AG09319 (cell line): ENCODE measurements around the gene ANKRD40.

Experiments
- DNase-seq: peaks from one replicate; pipeline ENCODE4 v3.0.0-alpha.2; 2010; ENCODE audit warnings: low read depth; ENCODE audit errors: extremely low read depth
- CTCF ChIP-seq: IDR thresholded peaks from 2 replicates; pipeline ENCODE4 v1.5.1; 2011; ENCODE audit warnings: low read depth, mild to moderate bottlenecking, inconsistent platforms, low read length, moderate library complexity

ANKRD40 gene

DNA sequence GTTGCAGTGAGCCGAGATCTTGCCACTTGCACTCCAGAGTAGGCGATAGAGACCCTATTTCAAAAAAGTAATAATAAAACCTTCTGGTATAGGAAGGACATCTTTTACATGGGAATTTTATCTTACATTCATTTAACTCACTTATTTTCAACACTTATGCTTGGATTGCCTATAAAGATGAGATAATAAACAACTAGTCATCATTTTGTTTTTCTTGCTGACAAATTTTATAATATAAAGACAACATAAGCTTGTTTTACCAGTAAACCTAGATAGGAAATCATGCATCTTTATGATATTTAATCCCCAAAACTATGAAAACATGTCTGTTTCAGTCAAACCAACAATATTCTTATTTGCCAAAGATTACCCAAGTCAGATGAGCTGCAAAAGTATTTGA lies 56.1 kb downstream of the ANKRD40 start:
- DNase-seq, result no peak
- no peak for TF ChIP-seq CTCF

DNA sequence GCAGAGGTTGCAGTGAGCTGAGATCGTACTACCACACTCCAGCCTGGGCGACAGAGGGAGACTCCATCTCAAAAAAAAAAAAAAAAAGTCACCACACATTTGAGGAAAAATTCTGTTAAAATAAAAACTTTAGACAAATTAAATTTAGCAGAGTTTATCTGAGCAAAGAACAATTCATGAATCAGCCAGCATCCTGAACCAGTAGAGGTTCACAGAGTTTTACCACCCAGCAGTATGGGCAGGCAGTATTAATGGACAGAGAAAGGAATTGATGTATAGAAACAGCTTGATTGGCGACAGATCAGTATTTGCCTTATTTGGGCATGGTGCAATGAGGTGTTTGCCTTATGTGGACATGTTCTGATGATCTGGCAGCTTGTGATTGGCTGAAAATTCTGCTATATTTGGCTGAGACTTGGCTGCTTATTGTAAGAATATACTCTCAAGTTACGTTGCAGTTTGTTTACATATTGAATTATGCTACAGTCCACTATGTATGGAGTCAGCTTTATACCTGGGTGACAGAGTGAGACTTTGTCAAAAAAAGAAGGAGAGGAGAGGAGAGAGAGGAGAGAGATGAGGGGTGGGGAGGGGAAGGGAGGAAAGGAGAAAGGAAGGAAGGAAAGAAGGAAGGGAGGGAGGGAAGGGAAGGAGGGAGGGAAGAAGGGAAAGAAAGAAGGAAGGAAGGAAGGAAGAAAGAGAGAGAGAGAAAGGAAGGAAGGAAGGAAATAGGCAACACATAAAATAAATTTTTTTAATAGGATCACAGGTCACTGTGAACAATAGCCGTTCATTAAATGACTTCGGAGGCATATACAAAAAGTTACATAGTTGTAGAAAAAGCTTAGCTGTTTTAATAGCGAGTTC lies 58.4 kb downstream of the ANKRD40 start:
- TF ChIP-seq CTCF, result no peak

DNA sequence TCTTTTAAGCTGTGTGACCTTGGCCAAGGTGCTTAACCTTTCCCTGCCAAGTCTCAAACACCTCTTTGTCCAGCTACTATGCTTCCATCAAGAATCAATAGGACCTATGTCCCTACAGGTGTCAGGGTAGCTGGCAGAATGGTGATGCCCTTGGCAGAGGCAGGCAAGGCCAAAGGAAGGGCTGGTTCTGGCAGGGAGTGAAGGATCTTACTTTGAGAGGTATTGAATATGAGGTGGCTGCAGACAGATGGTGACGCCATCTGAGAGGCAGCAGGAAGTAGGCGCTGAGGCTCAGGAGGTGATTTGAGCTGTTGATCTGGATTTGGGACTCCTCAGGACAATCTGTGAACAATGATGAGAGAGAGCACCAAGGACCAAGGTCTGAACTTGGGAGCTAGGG lies 60.5 kb downstream of the ANKRD40 start:
- no peak for DNase-seq

More for the DNA sequence above, 58.4 kb downstream of the ANKRD40 start:
- DNase-seq, result no peak

DNA sequence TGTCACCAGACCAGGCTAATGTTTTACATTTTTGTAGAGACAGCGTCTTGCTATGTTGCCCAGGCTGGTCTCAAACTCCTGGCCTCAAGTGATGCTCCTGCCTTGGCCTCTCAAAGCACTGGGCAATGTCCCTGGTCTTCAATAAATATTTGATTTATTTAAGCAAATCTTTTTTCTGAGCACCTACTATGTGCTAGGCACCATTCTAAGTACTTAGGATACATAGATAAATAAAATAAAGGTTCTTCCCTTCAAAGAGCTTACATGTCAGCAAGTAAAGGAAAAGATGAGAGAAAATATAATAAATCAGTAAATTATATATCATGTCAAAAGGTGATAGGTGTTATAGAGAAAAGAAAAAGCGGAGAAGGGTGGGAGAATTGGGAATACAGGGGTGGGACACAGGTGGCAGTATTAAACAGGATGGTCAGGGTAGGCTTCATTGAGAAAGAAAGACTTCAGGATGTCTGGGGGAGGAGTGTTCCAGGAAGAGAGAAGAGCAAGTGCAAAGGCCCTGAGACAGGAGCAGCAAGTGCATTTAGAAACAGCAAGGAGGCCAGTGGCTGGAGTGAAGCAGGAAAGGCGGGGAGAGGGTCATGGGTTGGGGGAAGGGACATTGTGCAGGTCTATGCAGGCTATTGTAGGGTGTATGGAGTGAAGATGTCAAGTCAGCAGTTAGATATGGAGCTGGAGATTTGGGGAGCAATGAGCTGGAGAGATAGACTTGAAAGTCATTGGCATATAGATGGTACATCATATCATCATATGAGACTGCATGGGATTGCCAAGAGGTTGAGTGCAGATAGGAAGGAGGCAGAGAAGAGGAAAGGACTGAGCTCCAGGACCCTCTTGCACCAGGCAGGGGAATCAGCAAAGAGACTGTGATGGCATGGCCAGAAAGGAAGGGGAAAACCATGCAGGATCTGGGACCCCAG lies 61.7 kb downstream of the ANKRD40 start:
- DNase-seq, result no peak
- no peak for TF ChIP-seq CTCF

More for the DNA sequence above, 60.5 kb downstream of the ANKRD40 start:
- TF ChIP-seq CTCF, result no peak
